ENCODE data around the gene CEP43.

The CEP43 gene

GRCh38 chr6:166955865-166956443 lies 43.2 kb upstream of the CEP43 start:
- Histone ChIP-seq H3K4me3 (ENCODE audit: low read length) (peak overlapping the region; percentile 98), H3K4me1 (ENCODE audit: control insufficient read depth, insufficient read depth, low read length) (peaks cover 20% of the 10 kb centered on the region), H3K9ac (ENCODE audit: low read depth, low read length) (peak overlapping the region; percentile 75)

GRCh38 chr6:166956444-166957086 lies 42.6 kb upstream of the CEP43 start, which contains the start of gene RNASET2:
Gene RNASET2, minus strand, starts transcription at chr6:166956550. Its CDS starts 368 bp downstream, at chr6:166956182.
- Histone ChIP-seq H3K36me3 (ENCODE audit: insufficient read depth, low read length) (no peaks in the 10 kb centered on the region), H3K4me1 (ENCODE audit: control insufficient read depth, insufficient read depth, low read length) (peaks cover 20% of the 10 kb centered on the region), H3K4me2 (ENCODE audit: low read length) (peak within 1 kb of the TSS; percentile 100), H3K4me3 (ENCODE audit: low read length) (peak within 1 kb of the TSS; percentile 98), H3K9ac (ENCODE audit: low read depth, low read length) (peak within 1 kb of the TSS; percentile 86), H3K9me3 (replicated peaks; ENCODE audit: low read length) (no peaks in the 10 kb centered on the region), H3K27me3 (ENCODE audit: control insufficient read depth, insufficient read depth, low read length) (no peaks in the 10 kb centered on the region)

More at GRCh38 chr6:166955865-166956443, 43.2 kb upstream of the CEP43 start:
- no peaks in the 10 kb centered on the region for H3K9me3 ChIP-seq (replicated peaks; ENCODE audit: low read length)
- H3K27me3 ChIP-seq (ENCODE audit: control insufficient read depth, insufficient read depth, low read length): no peaks in the 10 kb centered on the region
- peak overlapping the region; percentile 100 for H3K4me2 ChIP-seq (ENCODE audit: low read length)
- no peaks in the 10 kb centered on the region for H3K36me3 ChIP-seq (ENCODE audit: insufficient read depth, low read length)

- no peaks in the 10 kb centered on the region for H3K27me3 ChIP-seq (ENCODE audit: control insufficient read depth, insufficient read depth, low read length)
- H3K9ac ChIP-seq (ENCODE audit: low read depth, low read length): peak overlapping the region; percentile 86
- peak overlapping the region; percentile 98 for H3K4me3 ChIP-seq (ENCODE audit: low read length)
- no peaks in the 10 kb centered on the region for H3K9me3 ChIP-seq (replicated peaks; ENCODE audit: low read length)
- H3K36me3 ChIP-seq (ENCODE audit: insufficient read depth, low read length): no peaks in the 10 kb centered on the region
- H3K4me2 ChIP-seq (ENCODE audit: low read length): peak overlapping the region; percentile 100
- peaks cover 20% of the 10 kb centered on the region for H3K4me1 ChIP-seq (ENCODE audit: control insufficient read depth, insufficient read depth, low read length)
These were observed 42.0 kb upstream of the CEP43 start for GRCh38 chr6:166957087-166957804.

GRCh38 chr6:166957805-166958076 lies 41.5 kb upstream of the CEP43 start:
- H3K9me3 ChIP-seq (replicated peaks; ENCODE audit: low read length): no peaks in the 10 kb centered on the region
- H3K4me1 ChIP-seq (ENCODE audit: control insufficient read depth, insufficient read depth, low read length): peaks cover 20% of the 10 kb centered on the region
- no peak overlapping the region for H3K4me2 ChIP-seq (ENCODE audit: low read length)
- no peaks in the 10 kb centered on the region for H3K36me3 ChIP-seq (ENCODE audit: insufficient read depth, low read length)
- no peak overlapping the region for H3K4me3 ChIP-seq (ENCODE audit: low read length)
- no peak overlapping the region for H3K9ac ChIP-seq (ENCODE audit: low read depth, low read length)
- H3K27me3 ChIP-seq (ENCODE audit: control insufficient read depth, insufficient read depth, low read length): no peaks in the 10 kb centered on the region

GRCh38 chr6:166958926-166959861 lies 40.0 kb upstream of the CEP43 start:
- no peak overlapping the region for H3K4me3 ChIP-seq (ENCODE audit: low read length)
- no peaks in the 10 kb centered on the region for H3K9me3 ChIP-seq (replicated peaks; ENCODE audit: low read length)
- H3K4me1 ChIP-seq (ENCODE audit: control insufficient read depth, insufficient read depth, low read length): peaks cover 20% of the 10 kb centered on the region
- H3K4me2 ChIP-seq (ENCODE audit: low read length): no peak overlapping the region
- no peaks in the 10 kb centered on the region for H3K36me3 ChIP-seq (ENCODE audit: insufficient read depth, low read length)
- H3K9ac ChIP-seq (ENCODE audit: low read depth, low read length): no peak overlapping the region
- H3K27me3 ChIP-seq (ENCODE audit: control insufficient read depth, insufficient read depth, low read length): no peaks in the 10 kb centered on the region

GRCh38 chr6:166959911-166960608 lies 39.1 kb upstream of the CEP43 start:
- H3K9me3 ChIP-seq (replicated peaks; ENCODE audit: low read length): no peaks in the 10 kb centered on the region
- H3K4me2 ChIP-seq (ENCODE audit: low read length): no peak overlapping the region
- no peaks in the 10 kb centered on the region for H3K27me3 ChIP-seq (ENCODE audit: control insufficient read depth, insufficient read depth, low read length)
- no peak overlapping the region for H3K4me3 ChIP-seq (ENCODE audit: low read length)
- H3K36me3 ChIP-seq (ENCODE audit: insufficient read depth, low read length): no peaks in the 10 kb centered on the region
- H3K4me1 ChIP-seq (ENCODE audit: control insufficient read depth, insufficient read depth, low read length): peaks cover 20% of the 10 kb centered on the region
- no peak overlapping the region for H3K9ac ChIP-seq (ENCODE audit: low read depth, low read length)

GRCh38 chr6:166960609-166960978 lies 38.6 kb upstream of the CEP43 start:
- Histone ChIP-seq H3K9me3 (replicated peaks; ENCODE audit: low read length) (no peaks in the 10 kb centered on the region), H3K27me3 (ENCODE audit: control insufficient read depth, insufficient read depth, low read length) (no peaks in the 10 kb centered on the region), H3K4me3 (ENCODE audit: low read length) (no peak overlapping the region), H3K9ac (ENCODE audit: low read depth, low read length) (no peak overlapping the region), H3K4me2 (ENCODE audit: low read length) (no peak overlapping the region), H3K4me1 (ENCODE audit: control insufficient read depth, insufficient read depth, low read length) (peaks cover 16% of the 10 kb centered on the region), H3K36me3 (ENCODE audit: insufficient read depth, low read length) (no peaks in the 10 kb centered on the region)

GRCh38 chr6:166966268-166966667 lies 32.9 kb upstream of the CEP43 start:
- H3K36me3 ChIP-seq (ENCODE audit: insufficient read depth, low read length): peaks cover 3% of the 10 kb centered on the region
- no peaks in the 10 kb centered on the region for H3K9me3 ChIP-seq (replicated peaks; ENCODE audit: low read length)
- H3K4me2 ChIP-seq (ENCODE audit: low read length): no peak overlapping the region
- H3K4me3 ChIP-seq (ENCODE audit: low read length): no peak overlapping the region
- no peaks in the 10 kb centered on the region for H3K4me1 ChIP-seq (ENCODE audit: control insufficient read depth, insufficient read depth, low read length)
- H3K27me3 ChIP-seq (ENCODE audit: control insufficient read depth, insufficient read depth, low read length): no peaks in the 10 kb centered on the region
- H3K9ac ChIP-seq (ENCODE audit: low read depth, low read length): no peak overlapping the region

- Histone ChIP-seq H3K9me3 (replicated peaks; ENCODE audit: low read length) (no peaks in the 10 kb centered on the region), H3K4me2 (ENCODE audit: low read length) (no peak overlapping the region), H3K36me3 (ENCODE audit: insufficient read depth, low read length) (peaks cover 3% of the 10 kb centered on the region), H3K4me1 (ENCODE audit: control insufficient read depth, insufficient read depth, low read length) (no peaks in the 10 kb centered on the region), H3K9ac (ENCODE audit: low read depth, low read length) (no peak overlapping the region), H3K4me3 (ENCODE audit: low read length) (no peak overlapping the region), H3K27me3 (ENCODE audit: control insufficient read depth, insufficient read depth, low read length) (no peaks in the 10 kb centered on the region)
These were observed 29.7 kb upstream of the CEP43 start for GRCh38 chr6:166969390-166970002.

GRCh38 chr6:166970091-166970490 lies 29.1 kb upstream of the CEP43 start:
- no peaks in the 10 kb centered on the region for H3K27me3 ChIP-seq (ENCODE audit: control insufficient read depth, insufficient read depth, low read length)
- H3K4me2 ChIP-seq (ENCODE audit: low read length): no peak overlapping the region
- peaks cover 3% of the 10 kb centered on the region for H3K36me3 ChIP-seq (ENCODE audit: insufficient read depth, low read length)
- H3K4me1 ChIP-seq (ENCODE audit: control insufficient read depth, insufficient read depth, low read length): no peaks in the 10 kb centered on the region
- no peak overlapping the region for H3K4me3 ChIP-seq (ENCODE audit: low read length)
- H3K9ac ChIP-seq (ENCODE audit: low read depth, low read length): no peak overlapping the region
- H3K9me3 ChIP-seq (replicated peaks; ENCODE audit: low read length): no peaks in the 10 kb centered on the region
